OCI-LY3 (cell line): ENCODE data around the gene SYTL3.

Experiments
- CTCF ChIP-seq: fragments of 200-600, 300-600 bp; sonication (generic); IDR thresholded peaks from 2 replicates; pipeline ENCODE4 v1.5.1; 2014; ENCODE audit warnings: antibody characterized with exemption, low read length, low read depth
- EZH2phosphoT487 ChIP-seq: fragments of 200-600 bp; shearing (Covaris generic); IDR thresholded peaks from 2 replicates; pipeline ENCODE4 v1.6.1; 2018; ENCODE audit warnings: antibody characterized with exemption, mixed run types, low read depth

GRCh38 chr6:158639056-158639455 is 10.8 kb upstream of the SYTL3 start:
- no peak for TF ChIP-seq CTCF
- no peak for TF ChIP-seq EZH2phosphoT487
